Testis (tissue), 2 donors: ENCODE measurements around the gene MAGI1.
"Not testable (repeated sequence)": the region's sequence is repeated elsewhere in the genome, so short reads cannot be mapped to it uniquely, and the experiment has no call there.

Experiments
- CTCF ChIP-seq, 3 experiments: fragments of 450-650 bp in 2 of 3; fragments of 200-600 bp in 1 of 3; sonication (generic) in 1 of 3; IDR thresholded peaks; one replicate each; pipeline ENCODE4 v1.5.1; 2016 to 2019; ENCODE audit warnings: antibody characterized with exemption in 3 of 3, mild to moderate bottlenecking in 2 of 3, moderate library complexity in 1 of 3
- POLR2A ChIP-seq: fragments of 450-650 bp; IDR thresholded peaks from one replicate; pipeline ENCODE4 v1.6.1; 2017; ENCODE audit warnings: antibody characterized with exemption, mild to moderate bottlenecking, moderate library complexity

- not testable (repeated sequence) for TF ChIP-seq CTCF (IDR thresholded peaks at IDR 0.05); POLR2A
Measured at GRCh38 chr3:65891477-65891876, 147.2 kb downstream of the MAGI1 start.
